Right atrium auricular region (tissue), 2 donors: ENCODE results near the gene OTOGL. TPM values are rescaled to one million over a fixed set of nuclear protein-coding genes. Genes with fewer than 3 reads are reported as not detected.

Source experiments
- DNase-seq: peaks from one replicate; pipeline ENCODE4 v3.0.0-alpha.2; 2019; ENCODE audit warnings: low spot score
- H3K27ac ChIP-seq, 2 donors: fragments of 200-600 bp; sonication (generic); 1 replicate in 1 of 2; 2 replicates in 1 of 2; pipeline ENCODE4 v1.5.1; 2016 to 2019
- H3K27me3 ChIP-seq, 2 donors: fragments of 200-600 bp; sonication (generic); one replicate each; pipeline versions ENCODE4 v1.5.1 to v1.6.0; 2017 to 2019
- H3K36me3 ChIP-seq: fragments of 200-600 bp; sonication (generic); one replicate; pipeline ENCODE4 v1.5.1; 2016
- H3K4me1 ChIP-seq, 2 donors: fragments of 200-600 bp; sonication (generic); one replicate each; pipeline versions ENCODE4 v1.5.1 to v1.6.0; 2017 to 2019
- H3K4me3 ChIP-seq, 2 donors: fragments of 200-600 bp; sonication (generic); 1 replicate in 1 of 2; 2 replicates in 1 of 2; pipeline ENCODE4 v1.5.1; 2017 to 2019; ENCODE audit warnings: mild to moderate bottlenecking in 1 of 2, moderate library complexity in 1 of 2
- H3K9me3 ChIP-seq, 2 donors: fragments of 200-600 bp; sonication (generic); one replicate each; pipeline ENCODE4 v1.5.1; 2019
- CTCF ChIP-seq, 2 donors: fragments of 200-600 bp; sonication (generic); IDR thresholded peaks; one replicate each; pipeline ENCODE4 v1.5.1; 2019; ENCODE audit warnings: antibody characterized with exemption in 2 of 2
- total RNA-seq, 2 donors: library from RNA; depleted of rRNA; stranded (reverse); fragments of >200 nt; gene quantifications; one replicate each; pipeline ENCODE4 v1.1.0, GENCODE V29; 2016

The OTOGL gene
- total RNA-seq, 2 donors from 2014 or later = 7.6 to 10.9 TPM

- Histone ChIP-seq H3K9me3 (no peaks in the 10 kb centered on the region), H3K4me3 (peak overlapping the region; percentile 36 to 42), H3K36me3 (no peaks in the 10 kb centered on the region), H3K27me3 (no peaks in the 10 kb centered on the region), H3K4me1 (no peaks in the 10 kb centered on the region), H3K27ac (no peak overlapping the region)
- TF ChIP-seq CTCF (IDR thresholded peaks at IDR 0.05) = no peak
- DNase-seq = no peak
Measured at GRCh38 chr12:80400571-80400991, 301.2 kb downstream of the OTOGL start.

- Histone ChIP-seq H3K4me3 (peak overlapping the region in 1 of 2 donors; percentile 42), H3K36me3 (no peaks in the 10 kb centered on the region), H3K27ac (no peak overlapping the region), H3K27me3 (no peaks in the 10 kb centered on the region), H3K4me1 (no peaks in the 10 kb centered on the region), H3K9me3 (no peaks in the 10 kb centered on the region)
- no peak for DNase-seq
- TF ChIP-seq CTCF (IDR thresholded peaks at IDR 0.05) = no peak
Measured at GRCh38 chr12:80401191-80401590, 301.9 kb downstream of the OTOGL start.

- Histone ChIP-seq H3K4me3 (no peak overlapping the region), H3K27me3 (no peaks in the 10 kb centered on the region), H3K4me1 (no peaks in the 10 kb centered on the region), H3K27ac (no peak overlapping the region), H3K9me3 (no peaks in the 10 kb centered on the region), H3K36me3 (no peaks in the 10 kb centered on the region)
- TF ChIP-seq CTCF (IDR thresholded peaks at IDR 0.05) = no peak
- no peak for DNase-seq
Measured at GRCh38 chr12:80404629-80405028, 305.3 kb downstream of the OTOGL start.

- Histone ChIP-seq H3K36me3 (no peaks in the 10 kb centered on the region), H3K4me3 (no peak overlapping the region), H3K27ac (no peak overlapping the region), H3K4me1 (no peaks in the 10 kb centered on the region), H3K27me3 (no peaks in the 10 kb centered on the region), H3K9me3 (no peaks in the 10 kb centered on the region)
- no peak for TF ChIP-seq CTCF (IDR thresholded peaks at IDR 0.05)
- no peak for DNase-seq
Measured at GRCh38 chr12:80406253-80406652, 306.9 kb downstream of the OTOGL start.

- no peak for TF ChIP-seq CTCF (IDR thresholded peaks at IDR 0.05)
- H3K36me3 ChIP-seq = no peaks in the 10 kb centered on the region
- H3K4me1 ChIP-seq = no peaks in the 10 kb centered on the region
- H3K27me3 ChIP-seq = no peaks in the 10 kb centered on the region
- H3K4me3 ChIP-seq = no peak overlapping the region
- H3K27ac ChIP-seq = no peak overlapping the region
- DNase-seq = no peak
- no peaks in the 10 kb centered on the region for H3K9me3 ChIP-seq
Measured at GRCh38 chr12:80411787-80412186, 312.4 kb downstream of the OTOGL start.

- TF ChIP-seq CTCF (IDR thresholded peaks at IDR 0.05) = peak; percentile 61 to 81
- no peaks in the 10 kb centered on the region for H3K9me3 ChIP-seq
- H3K4me3 ChIP-seq = no peak overlapping the region
- no peaks in the 10 kb centered on the region for H3K36me3 ChIP-seq
- no peak overlapping the region for H3K27ac ChIP-seq
- H3K27me3 ChIP-seq = no peaks in the 10 kb centered on the region
- no peak for DNase-seq
- H3K4me1 ChIP-seq = no peaks in the 10 kb centered on the region
Measured at GRCh38 chr12:80412343-80412953, 313.1 kb downstream of the OTOGL start.
